HT1080 (cell line): ENCODE measurements around the gene FAR1. TPM values are rescaled to one million over a fixed set of nuclear protein-coding genes. Genes with fewer than 3 reads are reported as not detected.
"Not testable (repeated sequence)": the region's sequence is repeated elsewhere in the genome, so short reads cannot be mapped to it uniquely, and the experiment has no call there.

Experiments
- DNase-seq: peaks from one replicate; pipeline ENCODE4 v3.0.0-alpha.2; 2015; ENCODE audit warnings: low read depth
- polyA plus RNA-seq, 2 experiments: library from polyadenylated mRNA; depleted of rRNA; stranded (reverse); fragments of >200 nt; gene quantifications; 2 replicates each; pipeline ENCODE4 v1.2.3, GENCODE V29; 2015
- total RNA-seq: library from RNA; depleted of rRNA; stranded (reverse); fragments of >200 nt; shearing (Covaris generic); gene quantifications from 2 replicates; pipeline ENCODE4 v1.2.3, GENCODE V29; 2014; rRNA removed

FAR1 gene, protein sequence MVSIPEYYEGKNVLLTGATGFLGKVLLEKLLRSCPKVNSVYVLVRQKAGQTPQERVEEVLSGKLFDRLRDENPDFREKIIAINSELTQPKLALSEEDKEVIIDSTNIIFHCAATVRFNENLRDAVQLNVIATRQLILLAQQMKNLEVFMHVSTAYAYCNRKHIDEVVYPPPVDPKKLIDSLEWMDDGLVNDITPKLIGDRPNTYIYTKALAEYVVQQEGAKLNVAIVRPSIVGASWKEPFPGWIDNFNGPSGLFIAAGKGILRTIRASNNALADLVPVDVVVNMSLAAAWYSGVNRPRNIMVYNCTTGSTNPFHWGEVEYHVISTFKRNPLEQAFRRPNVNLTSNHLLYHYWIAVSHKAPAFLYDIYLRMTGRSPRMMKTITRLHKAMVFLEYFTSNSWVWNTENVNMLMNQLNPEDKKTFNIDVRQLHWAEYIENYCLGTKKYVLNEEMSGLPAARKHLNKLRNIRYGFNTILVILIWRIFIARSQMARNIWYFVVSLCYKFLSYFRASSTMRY
- 52.8 and 63.5 TPM in 2 replicates for total RNA-seq
- 42.7 and 51.9 TPM in 2 replicates for polyA plus RNA-seq (2015; cell fraction: cytosol; rRNA removed)
- 126 and 136 TPM in 2 replicates for polyA plus RNA-seq (2015; cell fraction: nucleus; rRNA removed)

DNA sequence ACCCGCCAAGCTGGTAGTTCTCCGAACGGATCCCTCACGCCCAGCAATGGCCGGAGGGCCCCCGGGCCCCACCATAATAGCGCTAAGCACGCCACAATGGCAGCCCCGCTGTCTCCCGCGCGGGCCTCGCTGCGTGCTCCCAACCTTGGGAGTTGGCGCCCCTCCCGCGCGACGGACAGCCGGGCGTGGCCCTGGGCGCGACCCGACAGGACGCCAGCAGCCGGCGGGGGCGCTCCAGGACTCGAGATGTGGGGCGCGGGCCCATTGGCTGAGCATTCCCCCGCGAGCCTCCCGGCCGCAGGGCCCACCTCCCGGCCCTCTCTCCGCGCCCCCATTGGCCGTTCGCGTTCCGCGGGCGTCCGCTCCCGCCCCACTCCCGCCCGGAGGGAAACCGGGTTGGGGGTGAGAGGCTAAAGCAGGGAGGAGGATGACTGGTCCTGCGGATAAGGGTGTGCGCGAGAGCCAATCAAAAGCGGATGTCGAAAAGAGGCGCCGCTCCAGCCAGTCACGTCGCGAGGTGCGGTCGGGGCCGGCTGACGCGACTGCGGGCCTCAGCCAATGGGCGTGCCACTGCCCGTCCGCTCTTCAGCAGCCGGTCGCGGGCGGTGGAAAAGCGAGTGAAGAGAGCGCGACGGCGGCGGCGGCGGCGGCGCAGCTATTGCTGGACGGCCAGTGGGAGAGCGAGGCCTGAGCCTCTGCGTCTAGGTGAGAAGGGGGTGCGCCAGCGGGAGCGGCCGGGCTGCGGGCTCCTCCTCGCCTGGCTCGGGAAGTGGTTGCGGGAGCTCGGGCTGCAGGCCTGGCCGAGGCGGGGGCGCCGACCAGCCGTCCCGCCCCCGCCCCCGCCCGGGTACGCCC lies at the start of gene FAR1:
Gene FAR1 (plus strand): TSS at position 567 of the 855 bp plus-strand sequence. CDS start 26,098 bp downstream, outside the sequence.
- DNase-seq, result peak; percentile 100

DNA sequence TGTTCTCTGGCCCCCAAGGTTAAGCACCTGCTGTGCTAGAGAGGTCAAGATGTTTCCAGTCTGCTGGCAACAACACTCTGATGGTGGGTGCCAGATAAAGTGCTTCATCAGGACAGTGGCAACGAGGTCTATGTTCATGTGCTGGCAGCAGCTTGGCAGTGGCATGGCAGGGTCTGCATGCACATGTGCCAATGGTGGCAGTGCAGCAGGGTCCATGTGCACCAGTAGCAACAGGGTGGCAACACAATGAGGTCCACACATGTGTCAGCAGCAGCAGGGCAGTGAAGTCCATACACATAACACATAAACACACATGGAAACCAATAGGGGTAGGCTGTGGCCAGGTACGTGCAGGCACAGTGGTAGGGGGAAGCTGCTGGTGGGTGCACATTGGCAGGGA lies 48.4 kb upstream of the FAR1 start:
- no peak for DNase-seq

DNA sequence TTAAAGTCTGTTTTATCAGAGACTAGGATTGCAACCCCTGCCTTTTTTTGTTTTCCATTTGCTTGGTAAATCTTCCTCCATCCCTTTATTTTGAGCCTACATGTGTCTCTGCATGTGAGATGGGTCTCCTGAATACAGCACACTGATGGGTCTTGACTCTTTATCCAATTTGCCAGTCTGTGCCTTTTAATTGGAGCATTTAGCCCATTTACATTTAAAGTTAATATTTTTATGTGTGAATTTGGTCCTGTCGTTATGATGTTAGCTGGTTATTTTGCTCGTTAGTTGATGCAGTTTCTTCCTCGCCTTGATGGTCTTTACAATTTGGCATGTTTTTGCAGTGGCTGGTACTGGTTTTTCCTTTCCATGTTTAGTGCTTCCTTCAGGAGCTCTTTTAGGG lies 41.6 kb upstream of the FAR1 start:
- not testable (repeated sequence) for DNase-seq

DNA sequence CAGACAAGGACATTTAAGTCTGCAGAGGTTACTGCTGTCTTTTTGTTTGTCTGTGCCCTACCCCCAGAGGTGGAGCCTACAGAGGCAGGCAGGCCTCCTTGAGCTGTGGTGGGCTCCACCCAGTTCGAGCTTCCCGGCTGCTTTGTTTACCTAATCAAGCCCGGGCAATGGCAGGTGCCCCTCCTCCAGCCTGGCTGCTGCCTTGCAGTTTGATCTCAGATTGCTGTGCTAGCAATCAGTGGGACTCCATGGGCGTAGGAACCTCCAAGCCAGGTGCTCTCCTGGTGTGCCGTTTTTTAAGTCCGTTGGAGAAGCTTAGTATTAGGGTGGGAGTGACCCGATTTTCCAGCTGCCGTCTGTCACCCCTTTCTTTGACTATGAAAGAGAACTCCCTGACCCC lies 39.8 kb upstream of the FAR1 start:
- DNase-seq, result not testable (repeated sequence)

DNA sequence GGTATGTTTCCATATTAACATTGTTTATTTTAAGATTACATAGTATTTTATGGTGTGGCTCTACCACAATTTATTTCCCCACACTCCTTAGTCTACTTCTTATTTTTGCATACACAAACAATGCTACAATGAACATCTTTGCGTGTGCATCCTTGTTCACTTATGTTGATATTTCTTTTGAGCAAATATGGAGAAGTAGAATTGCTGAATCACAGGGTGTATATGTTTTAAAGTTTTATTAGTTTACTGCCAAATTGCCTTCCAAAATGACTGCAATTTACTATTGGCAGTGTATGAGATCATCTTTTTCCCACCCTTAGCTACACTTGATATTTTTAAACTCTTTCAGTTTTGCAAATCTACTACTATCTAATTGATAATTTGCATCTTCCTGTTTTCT lies 38.7 kb upstream of the FAR1 start:
- DNase-seq, result no peak

DNA sequence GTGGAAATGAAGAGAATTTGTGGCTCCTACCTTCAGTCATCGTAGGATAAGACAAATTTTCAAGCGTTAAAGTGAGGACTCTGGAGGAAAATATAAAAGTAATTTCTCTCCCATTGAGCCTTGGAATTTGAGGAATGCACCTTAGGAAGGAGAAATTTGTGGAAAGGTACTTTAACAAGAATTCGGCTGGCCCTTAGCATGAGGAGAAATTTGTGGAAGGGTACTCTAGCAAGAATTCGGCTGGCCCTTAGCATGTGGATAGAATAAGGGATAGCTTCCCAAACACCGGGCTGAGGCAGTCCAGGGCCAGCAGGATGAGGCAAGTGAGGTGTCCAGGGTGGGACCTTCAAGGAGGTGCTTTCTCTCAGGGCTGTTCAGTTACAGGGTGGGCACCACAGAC lies 33.2 kb upstream of the FAR1 start:
- DNase-seq, result no peak

DNA sequence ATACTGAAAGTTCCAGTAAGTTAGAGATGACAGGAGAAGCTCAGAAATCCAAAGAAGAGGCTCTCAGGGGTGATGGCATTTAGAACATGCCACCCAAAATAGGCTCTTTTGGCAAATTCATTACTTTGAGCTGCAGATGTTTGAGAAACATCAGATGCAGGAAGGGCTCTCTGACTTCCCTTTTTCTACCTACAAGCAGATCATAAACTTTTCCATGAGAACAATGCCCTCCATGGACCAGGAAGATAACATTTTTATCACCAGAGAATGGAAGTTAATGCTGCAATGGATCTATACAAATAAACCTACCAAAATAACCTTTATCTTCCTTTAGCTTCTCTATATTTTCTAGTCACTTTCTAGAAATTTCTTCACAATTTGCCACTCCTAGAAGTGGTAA lies 32.7 kb upstream of the FAR1 start:
- no peak for DNase-seq

DNA sequence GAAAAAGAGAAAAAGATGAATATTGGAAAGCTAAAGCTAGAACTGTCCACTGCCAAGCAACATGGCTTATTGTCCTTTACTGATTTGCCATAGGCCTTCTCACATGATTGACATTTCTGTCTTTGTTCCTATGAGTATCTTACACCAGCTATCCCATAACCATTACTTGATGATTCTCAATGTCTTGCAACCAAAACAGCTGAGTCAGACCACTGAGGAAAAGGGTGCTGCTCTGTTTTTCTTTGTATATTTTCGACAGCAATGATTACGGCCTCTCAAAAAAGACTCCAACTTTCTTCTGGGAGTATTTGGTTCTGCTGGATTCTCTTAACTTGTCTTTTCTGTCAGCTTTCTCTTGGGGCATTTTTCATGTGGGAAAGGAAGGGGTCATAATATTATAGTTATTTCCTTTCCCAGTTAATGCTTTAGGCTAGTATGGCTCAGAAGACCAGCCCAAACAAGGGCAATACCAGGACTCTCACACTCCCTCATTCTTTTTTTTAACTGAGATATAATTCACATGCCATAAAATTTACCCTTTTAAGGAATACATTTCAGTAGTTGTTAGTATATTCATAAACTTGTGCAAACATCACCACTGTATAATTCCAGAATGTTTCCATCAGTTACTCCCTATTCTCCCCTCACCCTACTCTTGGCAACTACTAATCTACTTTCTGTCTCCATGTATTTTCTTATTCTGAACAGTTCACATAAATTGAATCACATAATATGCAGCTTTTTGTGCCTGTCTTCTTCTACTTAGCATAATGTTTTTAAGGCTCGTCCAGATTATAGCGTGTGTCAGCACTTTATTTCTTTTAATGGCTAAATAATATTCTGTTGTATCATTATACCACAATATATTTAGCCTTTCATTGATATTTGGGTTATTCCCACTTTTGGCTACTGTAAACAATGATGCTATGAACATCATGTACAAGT lies 31.1 kb upstream of the FAR1 start:
- DNase-seq, result no peak

DNA sequence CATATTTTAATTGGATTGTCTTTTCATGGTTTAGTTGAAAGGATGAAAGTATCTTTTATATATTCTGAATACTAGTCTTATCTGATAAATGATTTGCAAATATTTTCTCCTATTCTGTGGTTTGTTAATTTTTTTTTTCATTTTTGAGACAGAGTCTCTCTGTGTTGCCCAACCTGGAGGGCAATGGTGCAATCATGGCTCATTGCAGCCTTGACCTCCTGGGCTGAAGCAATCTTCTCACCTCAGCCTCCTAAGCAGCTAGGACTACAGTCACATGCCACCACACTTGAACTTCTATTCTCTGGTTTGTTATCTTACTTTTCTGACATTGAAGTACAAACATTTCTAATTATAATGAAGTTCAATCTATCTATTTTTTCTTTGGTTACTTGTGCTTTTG lies 30.0 kb upstream of the FAR1 start:
- no peak for DNase-seq

DNA sequence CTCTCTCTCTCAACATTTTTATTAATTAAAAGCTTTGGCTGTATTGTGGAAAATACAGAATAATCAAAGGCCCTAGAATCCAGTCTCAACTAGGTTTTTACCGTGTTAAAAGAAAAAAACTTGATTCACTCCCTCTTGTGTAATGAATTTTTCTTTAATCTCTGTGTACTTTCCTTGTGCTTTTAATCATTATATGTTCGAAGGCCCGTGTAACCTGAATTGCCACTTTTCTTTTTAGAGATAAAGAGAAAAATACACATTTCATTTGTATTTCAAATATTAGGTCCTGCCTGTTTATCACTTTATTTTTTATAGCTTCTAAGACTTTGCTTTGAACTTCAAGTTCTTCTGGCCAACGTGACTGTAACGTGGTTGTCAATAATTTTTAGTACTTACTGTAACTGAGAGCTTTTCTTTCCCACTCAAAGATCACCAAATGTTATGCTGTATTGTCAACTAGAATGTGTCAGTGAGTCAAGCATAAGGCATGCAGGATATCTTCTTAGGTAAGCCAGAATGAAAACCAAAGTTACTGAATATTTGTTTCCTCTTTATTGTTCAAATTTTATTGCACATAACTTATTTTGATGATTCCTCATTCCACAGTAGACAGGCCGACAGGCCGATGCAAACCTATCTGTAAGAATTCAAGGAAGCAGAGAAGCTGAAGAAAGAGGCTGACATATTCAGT lies 23.3 kb upstream of the FAR1 start:
- peak; percentile 23 for DNase-seq

DNA sequence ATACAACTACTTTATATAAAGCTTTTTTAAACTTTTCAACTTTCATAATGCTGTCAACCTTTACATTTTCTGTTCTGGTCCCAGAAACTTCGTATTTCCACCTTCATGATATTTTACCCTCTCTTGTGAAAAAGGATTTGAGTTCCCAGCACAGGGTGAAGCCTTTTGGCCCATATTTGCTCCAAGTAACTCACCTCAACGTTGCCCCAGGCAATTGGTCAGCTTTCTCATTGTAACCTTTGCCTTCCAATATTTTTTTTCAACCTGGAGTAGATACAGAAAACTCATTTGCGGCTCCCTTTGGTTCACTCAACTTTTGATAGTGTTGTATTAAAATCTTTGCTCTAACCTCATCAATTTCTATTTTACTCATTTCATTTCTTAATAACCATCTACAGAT lies 21.1 kb upstream of the FAR1 start:
- no peak for DNase-seq

DNA sequence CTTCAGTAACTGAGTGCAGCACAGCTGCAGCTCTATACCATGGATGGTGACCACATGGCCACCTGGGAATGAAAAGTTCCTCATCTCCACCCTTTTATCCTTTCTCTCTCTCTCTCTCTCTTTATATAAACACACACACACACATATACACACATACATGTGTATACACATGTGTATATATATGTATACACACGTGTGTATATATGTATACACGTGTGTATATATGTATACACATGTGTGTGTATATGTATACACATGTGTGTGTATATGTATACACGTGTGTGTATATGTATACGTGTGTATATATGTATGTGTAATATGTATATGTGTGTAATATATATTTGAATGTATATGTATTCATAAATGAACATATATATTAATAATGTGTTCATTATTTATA lies 18.8 kb upstream of the FAR1 start:
- DNase-seq, result no peak

DNA sequence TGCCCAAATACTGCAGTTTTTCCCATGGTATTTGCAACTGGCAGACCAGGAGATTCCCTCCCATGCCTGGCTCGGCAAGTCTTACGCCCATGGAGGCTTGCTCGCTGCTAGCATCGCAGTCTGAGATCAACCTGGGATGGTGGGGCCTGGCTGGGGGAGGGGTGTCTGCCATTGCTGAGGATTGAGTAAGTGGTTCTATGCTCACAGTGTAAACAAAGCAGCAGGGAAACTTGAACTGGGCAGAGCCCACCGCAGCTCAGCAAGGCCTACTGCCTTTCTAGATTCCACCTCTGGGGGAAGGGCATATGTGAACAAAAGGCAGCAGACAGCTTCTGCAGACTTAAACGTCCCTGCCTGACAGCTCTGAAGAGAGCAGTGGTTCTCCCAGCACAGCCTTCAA lies 17.0 kb upstream of the FAR1 start:
- DNase-seq, result not testable (repeated sequence)

DNA sequence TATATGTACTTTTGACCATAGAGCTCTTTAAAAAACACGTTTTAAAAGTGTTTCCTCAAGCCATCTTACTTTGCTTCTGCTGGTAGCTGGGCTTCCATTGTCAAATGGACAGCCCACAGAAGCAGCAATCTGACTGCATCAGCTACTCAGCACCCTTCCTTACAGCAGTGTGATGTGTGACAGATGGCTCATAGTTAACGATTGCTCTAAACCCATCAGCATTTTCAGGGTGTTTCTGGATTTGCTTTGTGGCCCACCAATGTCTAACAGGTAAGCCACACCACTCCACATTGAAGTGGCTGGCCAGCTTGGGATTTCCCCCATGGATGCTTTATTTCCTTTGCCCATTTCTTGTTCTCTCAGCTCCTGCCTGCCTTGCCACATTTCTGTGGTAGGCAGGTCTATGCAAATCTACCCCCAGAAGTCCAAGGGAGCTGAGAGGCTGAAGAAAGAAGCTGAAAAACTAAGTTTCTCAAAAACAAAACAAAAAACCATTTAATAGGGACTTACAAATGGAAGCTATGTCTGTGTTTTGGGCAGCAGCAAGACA lies 7.3 kb upstream of the FAR1 start:
- no peak for DNase-seq

DNA sequence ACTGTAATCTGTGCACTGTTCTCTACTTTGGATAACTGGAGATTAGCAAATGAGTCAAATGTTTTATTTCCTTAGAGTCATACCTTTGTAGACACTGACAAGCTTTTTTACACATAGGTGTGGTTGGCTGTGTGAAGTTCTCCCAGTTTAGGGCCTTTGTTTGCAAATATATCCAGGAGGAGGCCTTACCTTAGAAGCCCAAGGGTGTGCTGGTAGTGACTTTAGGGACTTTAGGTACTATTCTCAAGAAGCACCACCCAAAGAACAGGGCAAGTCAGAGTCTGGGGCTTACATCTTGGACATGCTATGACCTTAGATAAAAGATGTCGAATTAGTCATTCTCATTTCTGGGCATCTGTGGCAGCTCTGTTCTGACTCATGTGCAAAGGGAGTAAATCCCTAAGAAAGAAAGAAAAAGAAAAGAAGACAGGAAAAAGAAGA lies 4.8 kb upstream of the FAR1 start:
- peak; percentile 56 for DNase-seq

DNA sequence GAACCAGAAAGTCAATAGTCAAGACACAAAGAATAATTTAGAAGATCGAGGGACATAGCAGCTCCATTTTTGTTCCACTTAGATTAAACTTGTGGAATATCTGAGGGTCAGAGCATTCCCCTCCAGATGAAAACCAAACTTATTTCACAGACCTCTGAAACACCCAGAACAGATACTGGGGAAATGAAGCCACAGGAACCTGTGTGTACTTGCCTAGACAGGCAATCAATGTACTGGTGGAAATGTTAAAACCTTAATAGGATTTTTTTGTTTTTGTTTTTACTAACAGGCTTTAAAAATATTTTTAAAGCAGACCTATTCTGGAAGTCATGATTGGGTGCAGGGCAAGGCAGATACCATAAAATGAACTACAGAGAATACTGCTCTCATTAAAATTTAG lies 4.1 kb upstream of the FAR1 start:
- no peak for DNase-seq

DNA sequence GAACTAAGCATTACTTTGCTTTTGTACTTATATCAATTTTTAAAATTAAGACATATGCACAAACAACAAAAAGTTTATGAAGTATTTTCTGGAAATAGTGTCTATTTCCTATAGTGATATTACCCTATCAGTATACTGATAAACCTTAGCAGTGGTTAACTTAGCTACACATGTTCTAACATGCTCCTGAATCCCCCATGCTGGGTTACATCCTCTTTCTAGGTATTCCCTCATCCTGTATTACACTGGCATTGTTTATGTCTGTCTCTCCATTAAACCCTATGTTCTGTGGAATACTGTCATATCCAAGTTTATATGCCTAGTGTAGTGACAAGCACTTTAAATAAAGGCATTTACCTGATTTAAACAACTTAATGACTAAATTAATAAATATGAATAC lies 1.8 kb upstream of the FAR1 start:
- no peak for DNase-seq

DNA sequence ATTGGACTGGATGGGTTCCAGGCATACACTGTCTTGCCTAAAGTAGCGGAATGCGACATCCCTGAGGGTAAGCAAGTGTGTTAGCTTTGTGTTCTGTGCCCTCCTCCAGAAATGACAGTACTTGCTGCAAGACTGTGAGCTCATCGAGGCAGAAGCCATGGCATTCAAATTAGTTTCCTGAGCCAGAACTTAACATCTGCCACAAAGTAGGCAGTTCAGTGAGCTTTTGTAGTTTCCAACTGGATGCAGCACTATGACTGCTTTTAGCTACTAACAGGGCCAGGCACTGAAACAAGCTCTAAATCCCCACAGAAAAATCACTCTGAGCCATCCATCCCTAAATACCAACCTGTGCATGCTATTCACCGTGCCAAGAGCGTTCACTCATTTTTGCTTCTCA lies 1.2 kb upstream of the FAR1 start:
- no peak for DNase-seq

DNA sequence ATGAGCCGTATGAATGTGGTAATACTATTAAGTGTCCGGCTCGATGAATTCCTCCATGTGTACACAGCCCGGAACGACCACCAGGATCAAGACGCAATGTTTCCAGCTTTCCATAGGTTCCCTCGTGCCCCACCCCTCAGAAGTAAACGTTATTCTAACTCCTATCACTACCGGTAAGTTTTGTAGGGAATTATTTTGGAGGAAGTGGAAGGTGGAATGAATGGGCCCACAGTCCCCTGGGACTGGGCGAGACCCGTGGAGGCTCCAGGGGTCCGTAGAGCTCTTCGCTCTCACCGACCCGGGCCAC lies 720 bp upstream of the FAR1 start:
- DNase-seq, result no peak

DNA sequence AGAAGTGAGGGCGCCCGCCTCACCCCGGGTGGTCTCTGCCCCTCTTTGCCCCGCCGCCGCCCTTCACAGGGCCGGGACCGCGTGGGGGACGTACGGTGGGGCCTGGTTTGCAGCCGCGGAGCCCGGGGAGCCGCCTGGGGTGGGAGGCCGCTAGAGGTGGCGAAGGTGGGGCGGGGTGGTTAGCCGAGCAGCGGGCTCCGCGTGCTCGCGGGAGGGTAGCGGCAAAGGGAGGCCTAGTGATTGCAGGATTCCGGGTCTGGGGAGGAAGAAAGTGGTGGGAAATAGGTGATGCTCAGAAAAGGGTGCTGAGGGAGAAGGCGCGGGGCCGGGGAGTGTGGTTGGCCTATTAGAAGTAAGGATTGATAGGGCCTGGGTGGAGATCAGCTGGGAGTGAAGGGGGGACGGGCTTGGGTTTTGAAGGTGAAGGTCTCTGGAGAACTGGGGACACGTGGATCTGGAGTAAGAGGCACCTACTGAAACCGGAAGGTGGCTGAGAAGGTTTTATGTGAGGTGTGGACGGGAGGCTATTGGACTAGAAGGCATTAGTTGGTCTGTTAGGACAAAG lies 571 bp downstream of the FAR1 start:
- peak; percentile 42 for DNase-seq
